DOHH2 (cell line): Measurements from ENCODE around the gene ARHGEF5.

Experiments
- CTCF ChIP-seq: fragments of 200-600 bp; sonication (generic); IDR thresholded peaks from one replicate; pipeline ENCODE4 v1.5.1; 2014; ENCODE audit warnings: antibody characterized with exemption, mild to moderate bottlenecking, low read depth, low read length; ENCODE audit not compliant: poor library complexity, severe bottlenecking
- EZH2phosphoT487 ChIP-seq: fragments of 200-600 bp; sonication (generic); IDR thresholded peaks from 2 replicates; pipeline ENCODE4 v1.6.1; 2017; ENCODE audit warnings: borderline replicate concordance, mild to moderate bottlenecking, antibody characterized with exemption, low read length, moderate library complexity, mixed read lengths

DNA sequence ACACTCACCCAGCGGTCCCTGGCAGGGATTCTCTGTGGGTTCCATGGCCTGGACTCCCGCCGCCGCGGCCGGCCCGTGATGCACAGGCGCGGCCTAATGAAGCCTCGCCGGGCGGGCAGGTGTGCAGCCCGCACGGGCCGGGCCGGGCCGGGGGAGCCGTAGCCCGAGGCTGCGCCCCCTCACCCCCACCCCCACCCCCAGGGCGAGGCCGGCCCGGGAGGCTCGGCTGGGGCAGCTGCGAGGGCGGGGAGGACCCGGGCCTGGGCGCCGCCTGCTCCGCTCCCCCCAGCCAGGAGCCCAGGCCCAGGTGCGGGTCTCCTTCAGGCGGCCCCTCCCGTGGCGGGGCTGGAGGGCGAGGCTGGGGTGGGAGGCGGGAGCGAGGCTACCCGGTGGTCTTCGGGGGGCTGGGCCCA is 48.5 kb downstream of the ARHGEF5 start, which contains the start of gene NOBOX:
- TF ChIP-seq CTCF (no peak), EZH2phosphoT487 (no peak)
